GM18498 (cell line): ENCODE data around the gene PNPLA2.
A peak's percentile ranks its signal among the peaks of the same experiment; 100 is the strongest.

Experiments
- ATAC-seq: cut with Tn5 transposase; IDR thresholded peaks from one replicate; pipeline ENCODE4 v1.9.1; 2021; ENCODE audit warnings: mild to moderate bottlenecking, moderate library complexity; ENCODE audit not compliant: unreplicated experiment

PNPLA2 gene

GRCh38 chr11:818396-819128 is at the start of gene PNPLA2:
TSS of gene PNPLA2 (plus strand) at chr11:818914. CDS start at chr11:819719, 805 bp downstream.
- no peak for ATAC-seq

- ATAC-seq = no peak
These were observed 48.6 kb upstream of the PNPLA2 start for GRCh38 chr11:769887-770641.

GRCh38 chr11:770642-771616 is 47.8 kb upstream of the PNPLA2 start:
- no peak for ATAC-seq

GRCh38 chr11:771617-772204 is 47.0 kb upstream of the PNPLA2 start:
- ATAC-seq = no peak

- no peak for ATAC-seq
These were observed 46.0 kb upstream of the PNPLA2 start for GRCh38 chr11:772429-773390.

GRCh38 chr11:773425-773824 is 45.3 kb upstream of the PNPLA2 start:
- no peak for ATAC-seq

GRCh38 chr11:773830-774229 is 44.9 kb upstream of the PNPLA2 start:
- ATAC-seq = no peak

- ATAC-seq = no peak
These were observed 43.7 kb upstream of the PNPLA2 start for GRCh38 chr11:774873-775592.

GRCh38 chr11:776263-776560 is 42.5 kb upstream of the PNPLA2 start:
- no peak for ATAC-seq

GRCh38 chr11:776561-777287 is 42.0 kb upstream of the PNPLA2 start:
- ATAC-seq = peak; percentile 42

- peak; percentile 80 for ATAC-seq
These were observed 41.1 kb upstream of the PNPLA2 start, which contains the start of gene GATD1 for GRCh38 chr11:777288-778255. TSS of gene GATD1 (minus strand) at chr11:777487. CDS start at chr11:777462, 25 bp downstream.

GRCh38 chr11:778976-779954 is 39.4 kb upstream of the PNPLA2 start:
- no peak for ATAC-seq

- ATAC-seq = no peak
These were observed 38.7 kb upstream of the PNPLA2 start for GRCh38 chr11:779955-780532.

GRCh38 chr11:782264-783174 is 36.2 kb upstream of the PNPLA2 start:
- ATAC-seq = no peak

- no peak for ATAC-seq
These were observed 35.1 kb upstream of the PNPLA2 start for GRCh38 chr11:783581-784015.
